Fibroblast of lung (primary cell): ENCODE results near the gene TPCN2. TPM values are rescaled to one million over a fixed set of nuclear protein-coding genes. Genes with fewer than 3 reads are reported as not detected.

Experiments used
- DNase-seq, 2 donors: peaks; one replicate each; pipeline versions ENCODE4 v3.0.0 to v3.0.0-alpha.2; 2010; ENCODE audit warnings: low read depth in 2 of 2
- H2AFZ ChIP-seq: 2 replicates; pipeline ENCODE4 v1.5.1; 2012; ENCODE audit warnings: low read length, control low read depth, inconsistent platforms
- H3K27ac ChIP-seq: 2 replicates; pipeline ENCODE4 v1.5.1; 2011; ENCODE audit warnings: low read length, control low read depth; ENCODE audit not compliant: insufficient read depth
- H3K27me3 ChIP-seq: 2 replicates; pipeline ENCODE4 v1.5.1; 2011; ENCODE audit warnings: mild to moderate bottlenecking, low read length; ENCODE audit not compliant: control insufficient read depth, insufficient read depth
- H3K36me3 ChIP-seq: 2 replicates; pipeline ENCODE4 v1.5.1; 2011; ENCODE audit warnings: low read length; ENCODE audit not compliant: control insufficient read depth, insufficient read depth
- H3K4me1 ChIP-seq: 2 replicates; pipeline ENCODE4 v1.5.1; 2011; ENCODE audit warnings: low read length; ENCODE audit not compliant: control insufficient read depth, insufficient read depth; ENCODE audit errors: extremely low read depth
- H3K4me2 ChIP-seq: 2 replicates; pipeline ENCODE4 v1.5.1; 2011; ENCODE audit warnings: low read length, control low read depth; ENCODE audit not compliant: insufficient read depth; ENCODE audit errors: extremely low read depth
- H3K4me3 ChIP-seq, 4 experiments: fragments of 200-600 bp in 1 of 4; sonication (generic) in 1 of 4; replicated peaks in 1 of 4; 2 replicates each; pipeline ENCODE4 v1.5.1; 2011 to 2016; ENCODE audit warnings: low read length in 4 of 4, low read depth in 3 of 4, mild to moderate bottlenecking in 3 of 4, control low read depth in 2 of 4, inconsistent platforms in 1 of 4, mixed read lengths in 1 of 4; ENCODE audit not compliant: insufficient read depth in 1 of 4; ENCODE audit errors: control extremely low read depth in 1 of 4
- H3K79me2 ChIP-seq: 2 replicates; pipeline ENCODE4 v1.5.1; 2012; ENCODE audit warnings: mild to moderate bottlenecking, low read length, inconsistent platforms; ENCODE audit not compliant: control insufficient read depth, insufficient read depth
- H3K9ac ChIP-seq: 2 replicates; pipeline ENCODE4 v1.5.1; 2011; ENCODE audit warnings: mild to moderate bottlenecking, low read length, control low read depth; ENCODE audit not compliant: insufficient read depth
- H3K9me3 ChIP-seq: 2 replicates; pipeline ENCODE4 v1.5.1; 2012; ENCODE audit warnings: low read depth, low read length; ENCODE audit not compliant: control insufficient read depth, insufficient read depth
- H4K20me1 ChIP-seq: 2 replicates; pipeline ENCODE4 v1.5.1; 2011; ENCODE audit warnings: low read length; ENCODE audit not compliant: control insufficient read depth, insufficient read depth; ENCODE audit errors: extremely low read depth
- EZH2 ChIP-seq: IDR thresholded peaks from 2 replicates; pipeline ENCODE4 v1.5.1; 2012; ENCODE audit warnings: low read length, control low read depth, mild to moderate bottlenecking; ENCODE audit errors: missing control alignments
- polyA plus RNA-seq, 2 donors: library from polyadenylated mRNA; depleted of rRNA in 1 of 2; stranded (reverse) in 1 of 2; unstranded in 1 of 2; fragments of >200 nt; gene quantifications; 2 replicates each; pipeline ENCODE4 v1.2.1, GENCODE V29; 2011 to 2012; ENCODE audit warnings: missing spikeins in 1 of 2
- total RNA-seq: library from RNA; depleted of rRNA; stranded (reverse); fragments of >200 nt; gene quantifications from 2 replicates; pipeline ENCODE4 v1.2.1, GENCODE V29; 2014
- TF ChIP-seq, protein P1 (sequence below), 2 donors: IDR thresholded peaks in 1 of 2; conservative IDR thresholded peaks in 1 of 2; 1 replicate in 1 of 2; 2 replicates in 1 of 2; pipeline ENCODE4 v1.5.1; 2011 to 2012; ENCODE audit warnings: low read length in 2 of 2, control low read depth in 1 of 2, inconsistent platforms in 1 of 2, low read depth in 1 of 2, mild to moderate bottlenecking in 1 of 2

The TPCN2 gene
- total and polyA plus RNA-seq, 2 donors (not counting 1 experiment from before 2014, with no cell fraction given), result 9.7 to 11.7 TPM

- Histone ChIP-seq H3K36me3 (peaks cover 40% of the 10 kb centered on the region), H3K27me3 (no peaks in the 10 kb centered on the region), H3K4me2 (no peak overlapping the region), H3K79me2 (peaks cover 24% of the 10 kb centered on the region), H4K20me1 (no peaks in the 10 kb centered on the region), H3K9ac (no peak overlapping the region), H3K4me3 (no peak overlapping the region), H3K4me1 (peaks cover 46% of the 10 kb centered on the region), H3K9me3 (no peaks in the 10 kb centered on the region), H3K27ac (no peak overlapping the region), H2AFZ (no peak overlapping the region)
- no peak for TF ChIP-seq EZH2
- TF ChIP-seq, protein P1, sequence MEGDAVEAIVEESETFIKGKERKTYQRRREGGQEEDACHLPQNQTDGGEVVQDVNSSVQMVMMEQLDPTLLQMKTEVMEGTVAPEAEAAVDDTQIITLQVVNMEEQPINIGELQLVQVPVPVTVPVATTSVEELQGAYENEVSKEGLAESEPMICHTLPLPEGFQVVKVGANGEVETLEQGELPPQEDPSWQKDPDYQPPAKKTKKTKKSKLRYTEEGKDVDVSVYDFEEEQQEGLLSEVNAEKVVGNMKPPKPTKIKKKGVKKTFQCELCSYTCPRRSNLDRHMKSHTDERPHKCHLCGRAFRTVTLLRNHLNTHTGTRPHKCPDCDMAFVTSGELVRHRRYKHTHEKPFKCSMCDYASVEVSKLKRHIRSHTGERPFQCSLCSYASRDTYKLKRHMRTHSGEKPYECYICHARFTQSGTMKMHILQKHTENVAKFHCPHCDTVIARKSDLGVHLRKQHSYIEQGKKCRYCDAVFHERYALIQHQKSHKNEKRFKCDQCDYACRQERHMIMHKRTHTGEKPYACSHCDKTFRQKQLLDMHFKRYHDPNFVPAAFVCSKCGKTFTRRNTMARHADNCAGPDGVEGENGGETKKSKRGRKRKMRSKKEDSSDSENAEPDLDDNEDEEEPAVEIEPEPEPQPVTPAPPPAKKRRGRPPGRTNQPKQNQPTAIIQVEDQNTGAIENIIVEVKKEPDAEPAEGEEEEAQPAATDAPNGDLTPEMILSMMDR (conservative IDR thresholded peaks at IDR 0.05 in 1 of 2, IDR thresholded peaks at IDR 0.05 in 1 of 2; ENCODE audit: low read depth in 1 of 2, low read length in 2 of 2), result no peak
- DNase-seq, result no peak
Measured at GRCh38 chr11:69005183-69005630, 43.5 kb upstream of the TPCN2 start.

- peaks cover 40% of the 10 kb centered on the region for H3K36me3 ChIP-seq
- peaks cover 30% of the 10 kb centered on the region for H3K79me2 ChIP-seq
- no peak overlapping the region for H3K27ac ChIP-seq
- no peaks in the 10 kb centered on the region for H4K20me1 ChIP-seq
- H3K4me3 ChIP-seq, result no peak overlapping the region
- H3K27me3 ChIP-seq, result no peaks in the 10 kb centered on the region
- TF ChIP-seq, protein P1 (conservative IDR thresholded peaks at IDR 0.05 in 1 of 2, IDR thresholded peaks at IDR 0.05 in 1 of 2; ENCODE audit: low read depth in 1 of 2, low read length in 2 of 2), result no peak
- TF ChIP-seq EZH2, result no peak
- no peak overlapping the region for H2AFZ ChIP-seq
- H3K9ac ChIP-seq, result no peak overlapping the region
- peaks cover 45% of the 10 kb centered on the region for H3K4me1 ChIP-seq
- H3K9me3 ChIP-seq, result no peaks in the 10 kb centered on the region
- H3K4me2 ChIP-seq, result no peak overlapping the region
- DNase-seq, result no peak
Measured at GRCh38 chr11:69005631-69006368, 42.9 kb upstream of the TPCN2 start.

GRCh38 chr11:69006816-69007215, 41.9 kb upstream of the TPCN2 start:
- Histone ChIP-seq H3K27me3 (no peaks in the 10 kb centered on the region), H3K27ac (no peak overlapping the region), H3K4me3 (no peak overlapping the region), H2AFZ (no peak overlapping the region), H4K20me1 (no peaks in the 10 kb centered on the region), H3K79me2 (peaks cover 38% of the 10 kb centered on the region), H3K9ac (no peak overlapping the region), H3K36me3 (peaks cover 42% of the 10 kb centered on the region), H3K4me2 (no peak overlapping the region), H3K4me1 (peaks cover 40% of the 10 kb centered on the region), H3K9me3 (no peaks in the 10 kb centered on the region)
- no peak for DNase-seq
- TF ChIP-seq, protein P1 (conservative IDR thresholded peaks at IDR 0.05 in 1 of 2, IDR thresholded peaks at IDR 0.05 in 1 of 2; ENCODE audit: low read depth in 1 of 2, low read length in 2 of 2), result no peak
- TF ChIP-seq EZH2, result no peak
